Skin of body (tissue), 2 donors: Measurements from ENCODE around the gene TNS1. TPM values are rescaled to one million over a fixed set of nuclear protein-coding genes. Genes with fewer than 3 reads are reported as not detected.

Experiments used
- DNase-seq: peaks from one replicate; lab custom pipeline; 2025; lab: John Stamatoyannopoulos, UW
- total RNA-seq: library from RNA; depleted of rRNA; stranded (reverse); fragments of >200 nt; gene quantifications from one replicate; pipeline ENCODE4 v1.2.3, GENCODE V29; 2014

TNS1 gene
- total RNA-seq, 1 donor from 2014 or later: 92.3 TPM

DNA sequence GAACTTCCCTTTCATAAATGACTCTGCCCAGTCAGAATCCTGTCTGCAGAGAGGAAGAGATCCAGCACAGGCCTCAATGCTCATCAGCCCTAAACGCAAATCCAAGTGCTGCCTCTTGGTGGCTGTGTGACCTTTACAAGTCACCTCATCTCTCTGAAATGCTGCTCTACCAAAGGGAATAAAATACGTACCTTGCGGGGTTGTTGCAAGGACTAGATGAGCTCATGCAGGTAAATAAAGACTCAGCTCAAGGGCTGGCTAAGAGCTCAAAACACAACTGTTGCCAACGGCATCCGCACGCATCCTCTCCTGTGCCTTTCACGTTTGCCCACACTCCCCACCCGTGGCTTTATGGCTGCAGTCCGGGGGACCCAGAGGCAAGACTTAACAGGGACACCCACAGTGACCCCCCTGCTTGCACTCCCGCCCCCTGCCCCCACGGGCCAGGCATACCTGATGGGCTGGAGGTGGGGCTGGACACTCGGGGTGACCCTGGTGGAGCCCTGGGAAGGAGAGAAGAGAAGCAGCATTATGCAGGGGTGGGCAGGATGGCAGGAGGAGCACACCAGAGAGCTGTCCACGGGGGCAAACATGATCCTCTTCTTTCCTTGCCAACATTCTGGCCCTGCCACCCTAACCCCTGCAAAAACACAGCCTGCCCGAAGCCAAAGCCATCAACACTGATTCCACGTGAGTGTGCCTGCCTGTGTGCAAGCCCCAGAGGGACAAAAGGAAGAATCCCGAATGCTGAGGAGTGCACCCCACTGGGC, 102.6 kb downstream of the TNS1 start:
- DNase-seq: no peak

DNA sequence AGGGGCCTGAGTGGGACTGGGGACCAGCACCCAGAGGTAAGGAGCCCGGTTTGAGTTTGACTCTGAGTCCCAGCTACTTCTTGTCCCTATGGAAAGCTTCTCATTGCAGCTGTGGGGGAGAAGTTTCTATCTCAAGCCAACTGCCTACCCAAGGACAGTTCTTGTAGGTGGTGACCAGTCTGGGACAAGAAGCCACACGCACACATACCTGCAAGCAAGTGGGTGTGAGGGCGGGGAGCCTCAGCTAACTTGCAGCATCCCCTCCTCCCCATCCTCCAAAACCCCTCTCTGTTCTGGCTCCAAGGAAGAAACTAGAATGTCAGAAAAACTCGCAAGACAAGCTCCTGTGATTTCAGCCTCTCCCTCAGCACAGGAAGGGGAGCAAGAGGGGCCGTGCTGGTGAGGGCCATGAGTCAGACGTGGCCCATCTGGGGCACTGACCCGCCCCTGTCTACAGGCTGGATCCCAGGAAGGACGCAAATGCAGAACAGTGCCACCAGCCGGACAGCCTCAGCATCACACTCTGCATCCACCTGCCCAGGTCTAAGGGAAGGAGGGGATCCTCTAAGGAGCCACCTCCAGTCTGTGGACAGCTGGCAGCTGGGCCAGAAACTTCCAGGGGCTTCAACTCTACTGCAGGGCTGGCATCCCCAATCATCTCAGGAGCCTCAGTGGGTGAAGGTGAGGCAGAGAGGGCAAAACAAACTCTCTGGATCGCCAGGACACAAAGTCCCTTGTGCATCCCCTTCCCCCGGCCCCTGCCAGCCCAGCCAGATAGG, 103.4 kb downstream of the TNS1 start:
- DNase-seq: no peak

DNA sequence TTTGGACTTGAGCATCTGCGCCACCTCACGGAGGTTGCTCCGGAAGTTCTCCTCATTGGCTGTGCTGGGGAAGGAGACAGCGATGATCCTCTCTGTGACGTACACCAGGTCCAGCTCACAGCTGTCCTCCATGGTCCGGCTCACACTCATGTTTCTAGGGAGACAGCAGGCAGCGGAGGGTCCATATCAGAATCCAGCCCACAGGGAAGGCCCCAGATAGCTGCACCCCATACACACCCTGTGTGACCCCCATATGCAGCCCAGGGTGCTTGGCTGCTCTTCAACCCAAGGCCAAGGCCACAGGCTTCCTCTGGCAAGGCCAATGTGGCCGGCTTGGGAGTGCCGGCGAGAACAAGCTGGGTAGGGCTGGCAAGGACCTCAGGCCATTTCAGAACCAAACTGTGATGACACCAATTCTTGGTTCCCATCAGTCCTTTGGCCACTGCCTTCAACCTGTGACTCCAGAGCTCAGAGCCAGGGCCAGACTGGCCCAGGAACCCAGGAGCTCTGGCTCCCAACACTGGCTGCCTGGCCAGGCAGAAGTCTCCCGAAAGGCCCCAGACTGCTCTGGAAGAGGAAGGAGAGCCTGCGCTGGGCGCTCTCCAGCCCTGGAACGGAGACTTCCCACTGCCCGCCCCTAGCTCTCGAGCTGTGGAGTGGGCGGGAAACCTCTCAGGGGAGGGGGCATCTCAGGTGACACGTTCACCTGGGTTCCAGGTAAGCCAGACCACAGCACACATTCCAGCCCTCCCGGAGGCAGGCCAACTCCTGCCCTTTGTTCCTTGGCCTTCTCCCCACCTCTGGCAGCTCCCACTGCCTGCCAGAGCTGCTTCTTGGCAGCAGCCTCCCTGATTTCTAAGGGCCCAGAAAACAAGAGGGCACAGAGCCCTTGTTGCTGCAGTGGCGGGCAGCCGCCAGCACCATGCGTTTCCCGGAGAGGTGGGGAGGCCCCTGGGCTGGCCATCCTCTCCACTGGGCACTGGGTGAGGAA, 104.7 kb downstream of the TNS1 start:
- DNase-seq: no peak

DNA sequence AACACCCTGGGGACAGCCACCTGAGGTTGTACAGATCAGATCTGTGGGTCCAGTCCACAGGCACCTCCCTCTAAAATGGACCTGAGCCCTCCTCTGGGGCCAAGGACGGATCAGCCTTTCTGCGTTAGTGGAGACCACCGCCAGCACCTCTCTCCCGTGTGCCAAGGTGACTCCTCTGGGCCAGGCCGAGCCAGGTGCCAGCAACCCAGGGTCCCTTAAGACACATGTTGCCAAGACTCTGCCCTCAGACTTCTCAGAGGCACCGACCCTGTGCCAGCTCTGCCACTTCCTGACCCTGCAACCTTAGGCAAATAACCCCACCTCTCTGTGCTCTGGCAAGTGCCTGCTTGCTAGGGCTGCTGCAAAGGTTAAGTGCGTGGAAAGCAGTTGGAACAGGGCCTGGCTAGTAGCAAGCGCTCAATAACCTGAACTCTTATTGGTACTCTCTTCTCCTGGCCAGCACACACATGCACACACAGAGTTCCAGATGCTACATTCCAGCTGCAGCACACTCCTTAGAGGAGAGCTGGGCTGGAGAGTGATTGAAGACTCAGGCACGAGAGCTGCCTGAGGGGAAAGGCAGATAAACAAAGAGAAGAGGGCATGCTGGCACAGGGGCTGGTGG, 105.6 kb downstream of the TNS1 start:
- DNase-seq: no peak

DNA sequence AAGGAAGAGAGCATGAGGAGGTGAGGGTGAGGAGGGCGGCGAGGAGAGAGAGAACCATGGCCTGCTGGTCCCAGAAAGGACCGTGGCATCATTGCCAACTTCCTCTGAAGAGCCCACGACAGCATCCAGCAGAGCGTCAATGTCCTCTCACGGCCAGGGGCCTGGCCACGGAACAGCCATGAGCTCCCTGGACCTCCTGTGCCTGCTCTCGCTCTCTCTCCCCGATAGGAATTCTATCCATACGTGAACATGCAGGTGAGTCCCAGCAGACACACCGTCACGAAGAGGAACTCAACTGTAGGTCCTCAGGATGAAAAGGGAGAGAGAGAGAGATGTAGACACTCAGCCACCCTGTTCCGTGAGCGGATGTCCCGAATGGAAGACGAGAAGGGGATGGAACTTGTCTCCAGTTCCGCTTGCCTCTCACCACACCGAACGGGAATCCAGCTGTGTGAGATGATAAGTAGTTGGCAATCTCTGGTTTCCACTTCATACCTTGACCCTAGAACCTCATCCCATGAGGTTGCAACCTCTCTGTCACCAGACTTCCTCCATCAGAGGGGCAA, 107.6 kb downstream of the TNS1 start:
- no peak for DNase-seq

DNA sequence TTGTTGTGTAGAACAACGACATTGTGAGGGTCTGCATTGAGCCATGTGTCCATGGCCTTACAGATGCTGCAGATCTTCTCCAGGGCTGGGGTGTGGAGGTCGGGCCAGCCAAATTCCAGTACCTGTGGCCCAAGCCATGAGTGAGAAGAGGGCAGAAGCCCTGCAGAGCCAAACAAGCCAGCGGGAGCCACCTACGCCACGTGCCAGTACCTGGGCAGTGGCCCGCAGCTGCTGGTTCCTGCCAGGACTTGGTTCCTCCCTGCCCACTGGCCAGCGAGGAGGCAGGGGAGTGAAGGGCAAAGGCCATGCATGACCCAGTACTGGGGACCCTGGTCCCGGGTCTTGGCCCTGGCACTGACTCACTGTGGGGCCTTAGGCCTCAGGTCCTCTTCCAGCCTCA, 109.4 kb downstream of the TNS1 start:
- no peak for DNase-seq

DNA sequence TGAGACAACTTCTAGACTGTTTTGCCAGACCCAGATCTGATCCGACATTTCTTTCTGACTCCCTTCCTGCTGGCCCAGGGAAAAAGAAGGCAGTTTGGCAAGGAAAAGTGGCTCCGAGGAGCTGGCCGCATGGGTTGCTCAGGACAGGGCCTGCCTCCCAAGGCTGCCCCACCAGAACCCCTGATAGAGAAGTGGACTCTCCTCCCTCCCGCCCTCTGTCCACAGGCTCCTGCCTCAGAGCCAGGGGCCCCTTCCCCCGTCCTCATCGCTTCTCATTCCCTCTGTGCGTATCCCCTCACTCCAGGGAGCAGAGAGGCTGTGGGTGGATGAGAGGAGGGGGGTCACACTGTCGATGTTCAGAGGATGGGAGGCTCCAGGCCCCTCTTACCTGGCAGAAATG, 110.2 kb downstream of the TNS1 start:
- DNase-seq: no peak

DNA sequence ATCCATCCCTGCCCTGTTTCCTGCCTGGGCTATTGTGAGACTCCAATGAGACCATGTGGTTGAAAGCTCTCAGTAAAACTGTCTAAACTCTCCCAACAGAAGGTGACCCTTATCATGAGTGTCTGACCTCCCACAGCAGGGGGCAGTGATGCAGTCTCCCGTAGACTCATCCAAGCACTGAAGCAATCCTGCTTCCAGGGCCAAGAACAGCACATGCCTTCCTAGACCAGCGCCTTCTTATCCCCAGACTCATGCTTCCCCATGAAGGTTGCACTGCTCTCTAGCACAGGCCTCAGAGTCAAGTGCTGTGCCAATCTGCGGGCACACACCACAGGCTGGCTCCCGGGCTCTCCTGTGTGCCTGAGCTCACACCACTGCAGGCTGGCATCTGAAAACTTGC, 112.3 kb downstream of the TNS1 start:
- DNase-seq: no peak

DNA sequence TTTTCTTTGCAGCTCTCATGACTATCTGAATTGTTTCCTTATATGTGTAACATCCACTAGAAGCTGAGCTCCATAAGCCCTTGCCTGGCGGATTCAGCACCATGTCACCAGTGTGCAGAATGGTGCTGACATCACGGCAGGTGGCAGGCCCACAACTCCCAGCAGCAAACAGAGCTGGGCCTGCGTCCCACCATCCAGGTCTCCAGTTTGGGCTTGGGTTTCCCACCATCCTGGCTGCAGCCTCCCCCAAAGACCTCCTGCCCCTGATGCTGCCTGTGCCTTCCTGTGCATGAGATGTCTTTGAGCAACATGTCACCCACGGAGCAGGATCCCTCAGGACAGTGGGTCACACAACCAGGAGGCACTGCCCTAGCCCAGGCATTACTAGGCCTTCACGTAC, 113.1 kb downstream of the TNS1 start:
- DNase-seq: no peak

DNA sequence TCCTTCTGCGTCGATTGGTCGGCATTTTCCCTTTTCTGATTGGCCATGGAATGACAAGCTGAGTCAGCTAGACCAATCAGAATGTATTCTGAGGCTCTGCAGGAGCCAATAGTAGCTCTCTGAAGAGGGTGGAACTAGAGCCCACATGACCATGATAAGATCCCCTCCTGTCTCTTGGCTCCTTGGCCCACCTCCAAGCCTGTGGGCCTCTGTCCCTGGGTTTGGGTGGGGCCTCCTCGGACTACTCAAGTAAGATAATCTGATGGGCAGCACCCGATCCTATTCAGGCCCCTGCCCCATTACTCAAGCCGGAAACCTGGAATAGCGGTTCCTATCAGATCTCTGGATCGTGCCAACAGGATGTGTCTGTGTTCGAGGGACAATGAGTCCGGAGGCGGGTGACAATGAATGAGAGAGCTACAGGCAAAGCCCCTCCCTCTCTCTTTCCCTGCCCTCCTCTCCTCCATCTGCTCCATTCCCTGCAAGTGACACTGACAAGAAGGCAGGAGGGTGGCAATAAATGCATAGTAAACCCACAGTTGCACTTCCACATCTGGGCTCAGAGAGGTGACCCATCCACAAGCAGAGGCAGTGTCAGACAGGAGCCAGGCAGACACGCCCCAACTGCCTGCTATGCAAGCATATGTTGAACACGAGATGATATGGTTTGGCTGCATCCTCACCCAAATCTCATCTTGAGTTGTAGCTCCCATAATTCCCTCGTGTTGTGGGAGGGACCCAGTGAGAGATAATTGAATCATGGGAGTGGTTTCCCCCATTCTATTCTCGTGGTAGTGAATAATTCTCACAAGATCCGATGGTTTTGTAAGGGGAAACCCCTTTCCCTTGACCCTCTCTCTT, 114.7 kb downstream of the TNS1 start:
- DNase-seq: no peak

DNA sequence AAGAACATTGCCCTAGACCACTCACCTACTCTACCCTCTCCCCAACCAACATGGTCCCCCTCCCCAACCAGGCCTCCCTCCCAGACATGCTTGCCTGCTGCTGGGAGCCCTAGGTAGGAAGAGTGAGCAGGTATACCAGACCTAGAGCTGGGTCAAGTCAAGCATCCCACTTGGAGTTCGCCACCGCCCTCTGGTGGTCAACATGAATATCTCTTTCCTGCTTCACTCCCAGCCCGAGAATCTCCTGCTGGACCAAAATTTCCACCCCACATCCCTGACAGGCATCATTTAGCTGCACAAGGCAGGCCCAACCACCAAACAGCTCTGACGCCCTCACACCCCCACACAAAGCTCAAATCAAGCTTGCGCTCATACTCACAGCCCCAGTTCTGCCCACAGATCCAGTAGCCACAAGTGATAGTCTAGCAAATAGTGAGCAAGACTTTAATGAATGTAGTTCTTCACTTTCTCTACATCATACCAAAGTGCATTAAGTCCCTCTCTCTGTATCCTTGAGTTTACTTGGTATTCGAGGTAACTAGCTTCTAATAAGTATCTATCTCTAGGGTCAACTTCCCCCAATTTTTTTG, 116.0 kb downstream of the TNS1 start:
- DNase-seq: no peak

DNA sequence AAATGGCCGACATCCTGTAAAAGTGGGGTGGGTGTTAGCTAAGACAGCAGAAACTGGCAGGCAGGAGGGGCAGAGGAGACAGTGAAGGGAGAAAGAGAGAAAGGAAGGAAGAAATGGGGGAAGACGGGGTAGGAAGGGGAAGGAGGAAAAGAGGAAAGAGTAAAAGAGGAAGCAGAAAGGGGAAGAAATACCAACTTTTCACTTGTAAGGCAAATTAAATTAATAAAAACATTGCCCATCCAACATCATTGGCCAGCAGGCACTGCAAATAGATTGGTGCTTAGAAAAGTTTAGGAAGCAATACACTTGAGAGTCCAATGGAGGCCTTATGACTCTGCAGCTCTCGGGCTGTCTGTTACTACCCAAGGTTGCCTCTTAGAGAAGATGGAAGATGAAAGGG, 116.7 kb downstream of the TNS1 start:
- DNase-seq: no peak

DNA sequence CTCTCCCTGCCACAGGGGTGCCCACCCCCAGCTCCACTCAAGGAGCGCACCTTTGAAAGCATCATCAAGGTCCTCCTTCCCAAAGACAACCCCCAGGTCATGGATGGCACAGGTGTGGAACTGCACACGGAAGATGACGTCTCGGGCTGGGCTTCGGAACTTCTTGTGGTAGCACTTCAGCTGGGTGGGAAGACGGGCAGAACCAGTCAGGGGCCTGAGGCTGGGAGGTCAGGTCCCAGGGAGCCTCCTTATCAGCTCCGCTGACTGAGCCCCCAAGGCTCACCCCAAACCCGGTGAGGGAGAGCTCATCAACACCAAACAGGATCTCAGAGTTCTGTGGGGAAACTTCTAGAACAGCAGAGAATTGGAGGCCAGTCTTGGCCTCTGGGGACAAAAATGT, 117.8 kb downstream of the TNS1 start:
- no peak for DNase-seq

DNA sequence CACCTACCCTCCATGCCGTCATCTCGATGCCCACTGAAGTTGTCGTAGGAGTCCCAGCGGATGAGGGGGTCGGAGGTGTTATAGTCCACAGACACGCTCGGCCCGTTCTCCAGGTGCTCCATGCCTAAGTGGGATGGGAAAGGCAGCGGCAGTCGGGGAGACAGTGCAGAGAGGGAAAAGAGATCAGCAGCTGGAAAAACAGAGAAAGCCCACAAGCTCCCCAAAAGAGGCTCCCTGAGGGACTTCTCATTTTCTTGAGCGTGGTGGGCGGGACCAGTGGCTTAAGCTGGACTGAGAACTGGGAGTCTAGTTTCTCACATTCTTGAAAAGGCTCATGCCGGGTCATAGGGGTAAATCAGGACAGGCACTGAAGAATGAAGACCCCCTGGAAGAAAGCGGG, 121.9 kb downstream of the TNS1 start:
- no peak for DNase-seq

DNA sequence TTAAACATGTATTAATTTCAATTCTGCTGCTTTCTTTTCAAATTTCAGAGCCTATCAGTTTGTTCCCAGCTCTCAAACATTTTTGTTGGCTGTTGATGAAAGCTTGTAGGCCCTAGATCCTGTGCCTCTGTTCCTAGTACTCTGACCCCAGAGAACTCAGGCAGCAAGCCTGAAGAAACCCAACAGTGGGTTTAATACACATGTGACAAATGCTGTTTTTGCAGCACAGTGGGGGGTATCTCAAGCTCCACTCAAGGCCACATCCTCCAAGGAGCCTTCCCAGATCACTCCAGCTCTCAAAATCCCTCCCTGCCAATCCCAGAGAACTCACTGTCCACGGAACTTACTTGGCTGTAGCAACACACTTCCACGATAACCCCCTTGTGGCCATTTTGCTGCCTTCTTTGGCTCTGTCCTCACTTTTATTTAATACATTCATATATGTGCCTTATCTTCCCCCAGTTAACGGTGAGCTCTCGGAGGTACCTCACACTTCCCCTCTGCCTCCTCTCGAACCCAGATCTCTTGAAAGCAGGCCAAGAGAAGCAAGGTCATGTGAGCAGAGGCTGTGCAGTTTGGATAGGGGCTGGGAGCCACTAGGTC, 122.4 kb downstream of the TNS1 start:
- no peak for DNase-seq

DNA sequence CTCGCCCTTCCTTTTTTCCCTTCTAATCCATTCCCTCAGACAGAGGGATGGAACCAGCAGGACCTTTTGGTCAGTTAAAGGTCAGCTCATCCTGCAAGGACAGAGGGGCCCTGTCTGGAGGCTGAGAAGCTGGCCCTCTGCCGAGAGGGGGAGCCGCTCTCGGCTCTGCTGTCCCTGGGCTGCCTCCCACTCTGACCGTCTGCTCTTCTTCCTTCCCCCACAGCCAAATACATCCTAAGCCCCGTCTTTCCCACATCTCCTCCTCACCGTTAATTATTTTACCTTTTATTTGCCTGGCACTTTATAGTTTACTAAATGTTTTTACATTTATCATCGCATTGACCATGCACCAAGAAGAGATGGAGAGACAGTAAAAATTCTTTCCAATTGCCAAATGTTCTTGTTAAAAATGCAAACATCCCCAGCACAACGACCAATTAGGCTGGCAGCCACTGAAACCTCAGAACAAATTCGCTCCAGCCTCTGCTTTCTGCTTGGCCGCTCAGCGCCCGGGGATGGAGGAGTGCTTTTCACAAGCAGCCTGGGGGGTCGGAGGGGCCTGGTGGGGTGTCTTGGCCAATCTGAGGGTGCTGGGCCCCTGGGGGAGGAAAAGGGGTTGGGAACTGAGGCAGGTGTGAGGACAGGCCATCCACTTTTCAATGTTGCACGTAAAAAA, 123.7 kb downstream of the TNS1 start:
- no peak for DNase-seq

DNA sequence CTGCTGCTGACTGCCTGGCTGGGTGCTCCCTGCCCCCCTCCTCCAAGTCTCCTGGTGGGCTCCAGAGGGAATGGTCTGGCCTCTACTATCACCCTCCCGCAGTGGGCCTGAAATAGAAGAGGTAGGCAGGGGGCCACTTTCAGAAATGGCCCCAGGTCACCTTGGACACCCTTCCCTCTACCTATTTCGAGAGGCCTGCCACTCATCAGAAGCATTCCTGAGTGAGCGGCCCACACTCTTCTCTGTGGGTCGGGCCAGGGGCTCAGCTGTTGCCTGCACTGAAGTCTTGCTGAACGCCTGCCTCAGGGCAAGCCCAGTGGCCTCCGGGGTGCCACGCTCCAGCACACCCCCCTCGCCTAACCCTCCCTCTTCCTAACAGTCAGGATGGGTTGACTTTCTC, 124.9 kb downstream of the TNS1 start:
- no peak for DNase-seq

DNA sequence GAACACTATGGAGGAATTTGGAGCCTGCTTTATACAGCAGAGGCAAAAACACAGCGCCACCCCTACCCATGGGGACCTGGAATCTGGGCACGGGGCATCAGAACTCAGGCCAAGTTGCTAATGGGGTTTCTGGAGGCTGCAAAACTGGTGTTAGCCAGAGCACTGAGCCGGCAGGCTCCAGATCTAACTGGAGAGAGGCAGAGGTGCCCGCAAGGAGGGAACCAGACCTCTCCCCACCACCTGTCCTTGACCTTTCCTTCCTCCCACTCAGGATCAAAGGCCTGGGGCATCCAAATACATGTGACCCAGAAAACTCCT, 126.6 kb downstream of the TNS1 start:
- no peak for DNase-seq
